DOHH2 (cell line): ENCODE measurements around the gene FAM89B.

Experiments used
- EZH2phosphoT487 ChIP-seq: fragments of 200-600 bp; sonication (generic); IDR thresholded peaks from 2 replicates; pipeline ENCODE4 v1.6.1; 2017; ENCODE audit warnings: borderline replicate concordance, mild to moderate bottlenecking, antibody characterized with exemption, low read length, moderate library complexity, mixed read lengths
- TF ChIP-seq, protein P1 (sequence below): fragments of 200-600 bp; sonication (generic); IDR thresholded peaks from one replicate; pipeline ENCODE4 v1.5.1; 2014; ENCODE audit warnings: antibody characterized with exemption, mild to moderate bottlenecking, low read depth, low read length; ENCODE audit not compliant: poor library complexity, severe bottlenecking

DNA sequence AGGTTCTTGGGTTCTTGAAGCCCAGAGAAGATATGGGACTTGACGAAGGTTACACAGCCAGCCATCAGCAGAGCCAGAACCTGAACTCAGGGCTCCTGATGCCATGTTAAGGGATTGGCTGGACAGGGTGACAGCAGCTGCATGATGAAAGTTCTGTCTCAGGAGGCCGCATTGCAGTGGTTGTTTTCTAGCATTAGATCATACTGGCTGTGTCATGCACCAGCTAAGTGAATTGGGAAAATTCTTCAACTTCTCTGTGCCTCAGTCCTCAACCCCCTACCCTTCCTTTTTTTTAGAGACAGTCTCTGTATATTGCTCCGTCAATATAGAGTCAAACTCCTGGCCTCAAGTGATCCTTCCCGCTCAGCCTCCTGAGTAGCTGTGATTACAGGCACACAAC lies 8.7 kb upstream of the FAM89B start:
- TF ChIP-seq, protein P1, sequence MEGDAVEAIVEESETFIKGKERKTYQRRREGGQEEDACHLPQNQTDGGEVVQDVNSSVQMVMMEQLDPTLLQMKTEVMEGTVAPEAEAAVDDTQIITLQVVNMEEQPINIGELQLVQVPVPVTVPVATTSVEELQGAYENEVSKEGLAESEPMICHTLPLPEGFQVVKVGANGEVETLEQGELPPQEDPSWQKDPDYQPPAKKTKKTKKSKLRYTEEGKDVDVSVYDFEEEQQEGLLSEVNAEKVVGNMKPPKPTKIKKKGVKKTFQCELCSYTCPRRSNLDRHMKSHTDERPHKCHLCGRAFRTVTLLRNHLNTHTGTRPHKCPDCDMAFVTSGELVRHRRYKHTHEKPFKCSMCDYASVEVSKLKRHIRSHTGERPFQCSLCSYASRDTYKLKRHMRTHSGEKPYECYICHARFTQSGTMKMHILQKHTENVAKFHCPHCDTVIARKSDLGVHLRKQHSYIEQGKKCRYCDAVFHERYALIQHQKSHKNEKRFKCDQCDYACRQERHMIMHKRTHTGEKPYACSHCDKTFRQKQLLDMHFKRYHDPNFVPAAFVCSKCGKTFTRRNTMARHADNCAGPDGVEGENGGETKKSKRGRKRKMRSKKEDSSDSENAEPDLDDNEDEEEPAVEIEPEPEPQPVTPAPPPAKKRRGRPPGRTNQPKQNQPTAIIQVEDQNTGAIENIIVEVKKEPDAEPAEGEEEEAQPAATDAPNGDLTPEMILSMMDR: no peak
- TF ChIP-seq EZH2phosphoT487: no peak
